Panc1 (cell line): Measurements from ENCODE around the gene NUTF2. TPM values are rescaled to one million over a fixed set of nuclear protein-coding genes. Genes with fewer than 3 reads are reported as not detected.

Experiments used
- ATAC-seq: fragments of 200-7000 bp; cut with Tn5 transposase; 2 replicates; pipeline ENCODE4 v1.9.1; 2020; ENCODE audit warnings: mild to moderate bottlenecking, moderate library complexity
- BruUV-seq: library from RNA; stranded (reverse); fragments of 400-500 nt; replicated peaks from 2 replicates; lab custom pipeline; 2021; lab: Mats Ljungman, UMichigan
- CTCF ChIA-PET: fragments of 300-600 bp; sonication (Branson Sonifier 250); formaldehyde crosslinking; loops from one replicate; lab custom pipeline; 2022; ENCODE audit warnings: antibody characterized with exemption; lab: Charles Lee
- POLR2A ChIA-PET: fragments of 300-600 bp; sonication (Branson Sonifier 250); formaldehyde crosslinking; loops from one replicate; lab custom pipeline; 2022; ENCODE audit warnings: antibody characterized with exemption; lab: Charles Lee
- DNase-seq: peaks from one replicate; pipeline ENCODE4 v3.0.0-alpha.2; 2010; ENCODE audit warnings: low read depth, low spot score
- H3K27ac ChIP-seq: 2 replicates; pipeline ENCODE4 v1.5.1; 2011; ENCODE audit warnings: mild to moderate bottlenecking, low read length, inconsistent platforms
- H3K27me3 ChIP-seq: fragments of 200-500 bp; sonication (Bioruptor generic); 2 replicates; pipeline ENCODE4 v1.6.0; 2014; ENCODE audit warnings: low read length, inconsistent platforms; ENCODE audit not compliant: control insufficient read depth, insufficient read depth
- H3K36me3 ChIP-seq: fragments of 200-500 bp; sonication (Bioruptor generic); 2 replicates; pipeline ENCODE4 v1.5.1; 2014; ENCODE audit warnings: inconsistent platforms, mild to moderate bottlenecking, low read length, moderate library complexity; ENCODE audit not compliant: control insufficient read depth, insufficient read depth
- H3K4me1 ChIP-seq: 2 replicates; pipeline ENCODE4 v1.5.1; 2011; ENCODE audit warnings: inconsistent platforms, mild to moderate bottlenecking, low read length, moderate library complexity; ENCODE audit not compliant: control insufficient read depth, insufficient read depth
- H3K4me3 ChIP-seq, 2 experiments: 2 replicates each; pipeline ENCODE4 v1.5.1; 2011 to 2012; ENCODE audit warnings: low read depth in 2 of 2, low read length in 2 of 2, mild to moderate bottlenecking in 2 of 2, inconsistent platforms in 1 of 2, moderate library complexity in 1 of 2
- H3K9me3 ChIP-seq: fragments of 200-500 bp; sonication (Bioruptor generic); 2 replicates; pipeline ENCODE4 v1.5.1; 2014; ENCODE audit warnings: low read depth, mild to moderate bottlenecking, inconsistent platforms, low read length, moderate library complexity; ENCODE audit not compliant: control insufficient read depth, insufficient read depth
- CTCF ChIP-seq: fragments of 450-650 bp; IDR thresholded peaks from 2 replicates; pipeline ENCODE4 v1.5.1; 2017; ENCODE audit warnings: mild to moderate bottlenecking
- POLR2AphosphoS5 ChIP-seq: IDR thresholded peaks from 2 replicates; pipeline ENCODE4 v1.6.1; 2012; ENCODE audit warnings: mild to moderate bottlenecking, low read depth, low read length, moderate library complexity
- REST ChIP-seq, 2 experiments: IDR thresholded peaks; 2 replicates each; pipeline ENCODE4 v1.6.1; 2011 to 2012; ENCODE audit warnings: low read depth in 2 of 2, control low read depth in 1 of 2, low read length in 1 of 2, mild to moderate bottlenecking in 1 of 2, moderate library complexity in 1 of 2; ENCODE audit not compliant: insufficient read depth in 1 of 2
- SIN3A ChIP-seq: IDR thresholded peaks from 2 replicates; pipeline ENCODE4 v1.6.1; 2012; ENCODE audit warnings: low read depth, mild to moderate bottlenecking, low read length, moderate library complexity, borderline replicate concordance; ENCODE audit not compliant: insufficient read depth
- TCF7L2 ChIP-seq: IDR thresholded peaks from 2 replicates; pipeline ENCODE4 v1.6.1; 2011; ENCODE audit warnings: mild to moderate bottlenecking, low read depth, low read length, inconsistent platforms
- in situ Hi-C: cut with HindIII; loops from 2 replicates; pipeline ENCODE4 v1.10.0; 2016; ENCODE audit warnings: low sequenced_read_pairs, low pct_unique_long_range_greater_than_20kb
- intact Hi-C: fragments of 100-400 bp; cut with micrococcal nuclease; formaldehyde crosslinking; loops from one replicate; pipeline ENCODE4 v1.10.0; 2022; ENCODE audit not compliant: unreplicated experiment
- total RNA-seq: library from RNA; stranded (reverse); gene quantifications from one replicate; pipeline ENCODE4 v1.2.1, GENCODE V29; 2021; ENCODE audit not compliant: unreplicated experiment

Gene NUTF2
- total RNA-seq, 1 experiment from 2014 or later = 119 TPM

- ChIA-PET POLR2A (no interaction called here), CTCF (no interaction called here)
- H3K36me3 ChIP-seq = no peaks in the 10 kb centered on the region; the same call in none of the 2 replicates
- DNase-seq (no peak), ATAC-seq (peak; percentile 84; the same call in 1 of the 2 replicates)
- H3K4me3 ChIP-seq = no peak overlapping the region
- no TSS peak for BruUV-seq
- no peak overlapping the region for H3K27ac ChIP-seq
- TF ChIP-seq POLR2AphosphoS5 (no peak), REST (IDR thresholded peaks at IDR 0.05; ENCODE audit: insufficient read depth in 1 of 2, low read depth in 2 of 2, low read length in 1 of 2) (no peak), CTCF (no peak; the same call in 1 of the 2 replicates), TCF7L2 (no peak), SIN3A (no peak)
- no peaks in the 10 kb centered on the region for H3K4me1 ChIP-seq
- no peaks in the 10 kb centered on the region for H3K9me3 ChIP-seq
- in situ Hi-C loops = no loop called here
- no peaks in the 10 kb centered on the region for H3K27me3 ChIP-seq
- intact Hi-C loops = no loop called here
Observed at GRCh38 chr16:67865318-67865717, 18.6 kb downstream of the NUTF2 start.

- no TSS peak for BruUV-seq
- intact Hi-C loops = no loop called here
- in situ Hi-C loops = no loop called here
- ChIA-PET CTCF (no interaction called here), POLR2A (no interaction called here)
- Histone ChIP-seq H3K4me3 (no peak overlapping the region), H3K36me3 (no peaks in the 10 kb centered on the region; the same call in none of the 2 replicates), H3K4me1 (peaks cover 6% of the 10 kb centered on the region), H3K9me3 (no peaks in the 10 kb centered on the region), H3K27ac (no peak overlapping the region), H3K27me3 (no peaks in the 10 kb centered on the region)
- no peak for DNase-seq
- no peak for TF ChIP-seq CTCF
- no peak for TF ChIP-seq TCF7L2
- TF ChIP-seq SIN3A = no peak
- TF ChIP-seq REST (IDR thresholded peaks at IDR 0.05; ENCODE audit: insufficient read depth in 1 of 2, low read depth in 2 of 2, low read length in 1 of 2) = no peak
- TF ChIP-seq POLR2AphosphoS5 = no peak
- no peak for ATAC-seq
Observed at GRCh38 chr16:67868290-67868689, 21.6 kb downstream of the NUTF2 start.
